B cell (primary cell): ENCODE data around the gene AFF2. TPM values are rescaled to one million over a fixed set of nuclear protein-coding genes. Genes with fewer than 3 reads are reported as not detected.

Source experiments
- ATAC-seq: fragments of 200-7000 bp; cut with Tn5 transposase; one replicate; pipeline ENCODE4 v1.10.0; 2021; ENCODE audit warnings: low read depth, mild to moderate bottlenecking, moderate number of reproducible peaks, moderate library complexity
- CTCF ChIA-PET: fragments of 350-600 bp; sonication (Branson Sonifier 250); formaldehyde crosslinking; loops from one replicate; lab custom pipeline; 2021; ENCODE audit warnings: antibody characterized with exemption, inconsistent platforms; lab: Charles Lee
- POLR2A ChIA-PET: fragments of 350-600 bp; sonication (Branson Sonifier 250); formaldehyde crosslinking; loops from one replicate; lab custom pipeline; 2021; ENCODE audit warnings: antibody characterized with exemption; lab: Charles Lee
- DNase-seq: peaks from one replicate; pipeline ENCODE4 v3.0.0; 2013
- H2AFZ ChIP-seq: 2 replicates; pipeline ENCODE4 v1.6.1; 2012; ENCODE audit warnings: mild to moderate bottlenecking, low read depth, low read length; ENCODE audit not compliant: insufficient read depth, poor library complexity, severe bottlenecking
- H3K27ac ChIP-seq, 2 donors: 1 replicate in 1 of 2; 2 replicates in 1 of 2; pipeline ENCODE4 v1.5.1; 2012 to 2013; ENCODE audit warnings: low read length in 2 of 2, mild to moderate bottlenecking in 2 of 2, moderate library complexity in 1 of 2
- H3K27me3 ChIP-seq, 4 experiments: fragments of 200-600 bp in 1 of 4; sonication (generic) in 1 of 4; replicated peaks in 1 of 4; 1 replicate in 2 of 4; 2 replicates in 2 of 4; pipeline versions ENCODE4 v1.6.1 to v1.7.0; 2013 to 2016; ENCODE audit warnings: low read length in 3 of 4, mild to moderate bottlenecking in 2 of 4, mixed read lengths in 1 of 4, moderate library complexity in 1 of 4; ENCODE audit not compliant: insufficient read depth in 4 of 4, control insufficient read depth in 3 of 4; ENCODE audit errors: control extremely low read depth in 1 of 4
- H3K36me3 ChIP-seq, 2 experiments: replicated peaks in 1 of 2; 1 replicate in 1 of 2; 2 replicates in 1 of 2; pipeline versions ENCODE4 v1.6.1 to v1.7.1; 2013; ENCODE audit warnings: low read length in 1 of 2; ENCODE audit not compliant: insufficient read depth in 2 of 2, control insufficient read depth in 1 of 2; ENCODE audit errors: control extremely low read depth in 1 of 2, extremely low read depth in 1 of 2
- H3K4me1 ChIP-seq, 2 donors: fragments of 200-600 bp in 1 of 2; sonication (generic) in 1 of 2; 1 replicate in 1 of 2; 2 replicates in 1 of 2; pipeline versions ENCODE4 v1.5.1 to v1.6.1; 2013 to 2017; ENCODE audit warnings: low read length in 2 of 2; ENCODE audit not compliant: control insufficient read depth in 2 of 2, insufficient read depth in 2 of 2
- H3K4me2 ChIP-seq: replicated peaks from 2 replicates; pipeline ENCODE3; 2012; ENCODE audit warnings: mild to moderate bottlenecking, low read depth, low read length; ENCODE audit not compliant: poor library complexity, severe bottlenecking
- H3K4me3 ChIP-seq, 5 experiments: fragments of 200-600 bp in 1 of 5; sonication (generic) in 1 of 5; 1 replicate in 3 of 5; 2 replicates in 2 of 5; pipeline versions ENCODE4 v1.5.1 to v1.7.0; 2011 to 2016; ENCODE audit warnings: low read length in 4 of 5, mild to moderate bottlenecking in 4 of 5, low read depth in 2 of 5, control low read depth in 1 of 5, moderate library complexity in 1 of 5; ENCODE audit not compliant: insufficient read depth in 1 of 5; ENCODE audit errors: control extremely low read depth in 1 of 5, extremely low read depth in 1 of 5
- H3K79me2 ChIP-seq: fragments of 200-600 bp; sonication (generic); one replicate; pipeline ENCODE4 v1.6.0; 2016; ENCODE audit warnings: low read length; ENCODE audit not compliant: control insufficient read depth, insufficient read depth
- H3K9ac ChIP-seq: fragments of 200-600 bp; sonication (generic); 2 replicates; pipeline ENCODE4 v1.6.1; 2017; ENCODE audit warnings: mild to moderate bottlenecking, low read length, moderate library complexity
- H3K9me3 ChIP-seq, 3 donors: one replicate each; pipeline versions ENCODE4 v1.6.1 to v1.7.1; 2013; ENCODE audit warnings: low read length in 2 of 3; ENCODE audit not compliant: control insufficient read depth in 2 of 3, insufficient read depth in 1 of 3; ENCODE audit errors: control extremely low read depth in 1 of 3
- H4K20me1 ChIP-seq: 2 replicates; pipeline ENCODE4 v1.6.0; 2012; ENCODE audit warnings: mild to moderate bottlenecking, low read length; ENCODE audit not compliant: insufficient read depth, control insufficient read depth, poor library complexity, severe bottlenecking
- H3K27ac Mint-ChIP-seq: one replicate; pipeline ENCODE4 v1.8.0; 2021; ENCODE audit warnings: mixed read lengths
- H3K27me3 Mint-ChIP-seq: one replicate; pipeline ENCODE4 v1.8.0; 2021; ENCODE audit warnings: mixed read lengths
- H3K4me1 Mint-ChIP-seq: one replicate; pipeline ENCODE4 v1.8.0; 2021; ENCODE audit warnings: mixed read lengths
- H3K4me3 Mint-ChIP-seq: one replicate; pipeline ENCODE4 v1.8.0; 2021; ENCODE audit warnings: mixed read lengths
- H3K9me3 Mint-ChIP-seq: one replicate; pipeline ENCODE4 v1.8.0; 2022; ENCODE audit warnings: mixed read lengths; ENCODE audit not compliant: insufficient read depth
- EZH2 ChIP-seq: IDR thresholded peaks from 2 replicates; pipeline ENCODE4 v1.6.1; 2012; ENCODE audit warnings: borderline replicate concordance, low read depth, mild to moderate bottlenecking, moderate library complexity, low read length; ENCODE audit not compliant: insufficient read depth, poor library complexity, severe bottlenecking
- WGBS: methylation state at CpG from one replicate; pipeline ENCODE4 v1.1.5; 2013; ENCODE audit warnings: missing lambda C conversion rate; ENCODE audit not compliant: insufficient coverage; 5-methylcytosine and 5-hydroxymethylcytosine counted together
- intact Hi-C: fragments of 100-400 bp; cut with micrococcal nuclease; formaldehyde crosslinking; loops from one replicate; pipeline ENCODE4 v1.10.0; 2022
- polyA plus RNA-seq: library from polyadenylated mRNA; depleted of rRNA; stranded (reverse); fragments of >200 nt; gene quantifications from 2 replicates; pipeline ENCODE4 v1.2.3, GENCODE V29; 2012
- total RNA-seq, 2 donors: library from RNA; stranded (reverse); fragments of 120-200 nt in 1 of 2; gene quantifications; 1 replicate in 1 of 2; 2 replicates in 1 of 2; pipeline versions ENCODE4 v1.2.3 to v1.2.4, GENCODE V29; 2013 to 2022
- TF ChIP-seq, protein P1 (sequence below): fragments of 200-600 bp; IDR thresholded peaks from one replicate; pipeline ENCODE4 v1.8.0; 2022; ENCODE audit warnings: antibody characterized with exemption, mild to moderate bottlenecking

The AFF2 gene
- total and polyA plus RNA-seq, 2 donors (not counting 1 experiment from before 2014, with no cell fraction given) = 0.06 to 12.0 TPM

DNA sequence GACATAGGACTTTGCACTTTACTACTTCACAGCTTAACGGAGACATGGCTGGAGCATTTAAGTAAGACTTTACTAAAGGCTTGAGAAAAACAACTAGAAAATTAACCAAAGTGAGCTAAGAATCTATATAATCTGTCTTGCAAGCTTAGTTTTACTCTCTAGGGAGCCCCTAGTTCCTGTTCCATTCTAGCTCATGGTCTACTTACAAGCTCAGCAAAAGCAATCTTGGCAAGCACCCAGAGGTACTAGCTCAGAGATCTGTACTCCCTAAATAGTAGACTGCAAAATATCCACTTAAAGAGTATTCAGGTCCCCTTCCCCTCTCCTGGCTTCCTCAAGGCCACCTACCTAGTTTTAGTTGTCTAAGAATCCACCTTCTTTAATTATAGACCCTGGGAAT is 535.7 kb downstream of the AFF2 start:
- Mint-ChIP-seq H3K27ac (no peak overlapping the region), H3K4me1 (no peaks in the 10 kb centered on the region), H3K27me3 (no peaks in the 10 kb centered on the region), H3K9me3 (no peaks in the 10 kb centered on the region), H3K4me3 (no peak overlapping the region)
- no peak overlapping the region for H3K4me3 ChIP-seq
- TF ChIP-seq, protein P1, sequence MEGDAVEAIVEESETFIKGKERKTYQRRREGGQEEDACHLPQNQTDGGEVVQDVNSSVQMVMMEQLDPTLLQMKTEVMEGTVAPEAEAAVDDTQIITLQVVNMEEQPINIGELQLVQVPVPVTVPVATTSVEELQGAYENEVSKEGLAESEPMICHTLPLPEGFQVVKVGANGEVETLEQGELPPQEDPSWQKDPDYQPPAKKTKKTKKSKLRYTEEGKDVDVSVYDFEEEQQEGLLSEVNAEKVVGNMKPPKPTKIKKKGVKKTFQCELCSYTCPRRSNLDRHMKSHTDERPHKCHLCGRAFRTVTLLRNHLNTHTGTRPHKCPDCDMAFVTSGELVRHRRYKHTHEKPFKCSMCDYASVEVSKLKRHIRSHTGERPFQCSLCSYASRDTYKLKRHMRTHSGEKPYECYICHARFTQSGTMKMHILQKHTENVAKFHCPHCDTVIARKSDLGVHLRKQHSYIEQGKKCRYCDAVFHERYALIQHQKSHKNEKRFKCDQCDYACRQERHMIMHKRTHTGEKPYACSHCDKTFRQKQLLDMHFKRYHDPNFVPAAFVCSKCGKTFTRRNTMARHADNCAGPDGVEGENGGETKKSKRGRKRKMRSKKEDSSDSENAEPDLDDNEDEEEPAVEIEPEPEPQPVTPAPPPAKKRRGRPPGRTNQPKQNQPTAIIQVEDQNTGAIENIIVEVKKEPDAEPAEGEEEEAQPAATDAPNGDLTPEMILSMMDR = no peak
- TF ChIP-seq EZH2 = no peak
- intact Hi-C loops = no loop called here
- H3K36me3 ChIP-seq = no peaks in the 10 kb centered on the region
- H4K20me1 ChIP-seq = no peaks in the 10 kb centered on the region
- no peak for ATAC-seq
- H3K4me1 ChIP-seq = no peaks in the 10 kb centered on the region
- H3K9ac ChIP-seq = no peak overlapping the region
- no peaks in the 10 kb centered on the region for H3K9me3 ChIP-seq
- no CpG with 5 or more reads among the region's 1 CpG for WGBS
- no peak for DNase-seq
- H3K27ac ChIP-seq = no peak overlapping the region
- H3K27me3 ChIP-seq = no peaks in the 10 kb centered on the region
- CTCF ChIA-PET = no interaction called here
- no peaks in the 10 kb centered on the region for H3K79me2 ChIP-seq
- no peak overlapping the region for H3K4me2 ChIP-seq
- POLR2A ChIA-PET = no interaction called here
- H2AFZ ChIP-seq = no peak overlapping the region

- Histone ChIP-seq H3K4me2 (no peak overlapping the region), H2AFZ (no peak overlapping the region), H3K36me3 (no peaks in the 10 kb centered on the region), H3K9me3 (no peaks in the 10 kb centered on the region), H3K27me3 (no peaks in the 10 kb centered on the region), H4K20me1 (no peaks in the 10 kb centered on the region), H3K4me3 (no peak overlapping the region), H3K79me2 (no peaks in the 10 kb centered on the region), H3K9ac (no peak overlapping the region), H3K4me1 (no peaks in the 10 kb centered on the region), H3K27ac (no peak overlapping the region)
- ATAC-seq = no peak
- ChIA-PET POLR2A (no interaction called here), CTCF (no interaction called here)
- DNase-seq = no peak
- TF ChIP-seq, protein P1 = no peak
- TF ChIP-seq EZH2 = no peak
- no peaks in the 10 kb centered on the region for H3K9me3 Mint-ChIP-seq
- WGBS = no CpG with 5 or more reads among the region's 3 CpGs
- no peak overlapping the region for H3K27ac Mint-ChIP-seq
- no peaks in the 10 kb centered on the region for H3K27me3 Mint-ChIP-seq
- intact Hi-C loops = no loop called here
- H3K4me1 Mint-ChIP-seq = no peaks in the 10 kb centered on the region
- no peak overlapping the region for H3K4me3 Mint-ChIP-seq
Measured at GRCh38 chrX:149037281-149037870, 537.0 kb downstream of the AFF2 start.
